Measurements from ENCODE around the gene HOXB5. TPM values are rescaled to one million over a fixed set of nuclear protein-coding genes. Genes with fewer than 3 reads are reported as not detected.

Gene HOXB5
- total RNA-seq, 1 experiment from 2014 or later: not detected

GRCh38 chr17:48576479-48577309 lies 16.9 kb downstream of the HOXB5 start:
- H2AFZ ChIP-seq (ENCODE audit: low read length): no peak overlapping the region
- H2BK120ac ChIP-seq (ENCODE audit: low read depth, low read length, poor library complexity, severe bottlenecking): no peak overlapping the region
- H3K4me1 Mint-ChIP-seq: peaks cover 2 to 28% of the 10 kb centered on the region in 2 experiments
- H3K4me1 ChIP-seq (ENCODE audit: insufficient read depth, low read length): no peaks in the 10 kb centered on the region
- H3K27me3 Mint-ChIP-seq (ENCODE audit: low read depth): peaks cover 38% of the 10 kb centered on the region
- no peaks in the 10 kb centered on the region for H4K20me1 ChIP-seq (ENCODE audit: control insufficient read depth, insufficient read depth, insufficient read length)
- no peak for DNase-seq
- no peaks in the 10 kb centered on the region for H3K79me2 ChIP-seq (ENCODE audit: insufficient read depth, low read length)
- no peaks in the 10 kb centered on the region; a peak in 1 of 7 replicates for H3K36me3 Mint-ChIP-seq (ENCODE audit: insufficient read depth in 1 of 3, low read depth in 3 of 3)
- H3K79me1 ChIP-seq (ENCODE audit: insufficient read depth, low read depth, low read length, poor library complexity, severe bottlenecking): no peaks in the 10 kb centered on the region
- no peak overlapping the region for H2BK15ac ChIP-seq (ENCODE audit: low read depth, low read length)
- no peak overlapping the region for H3K14ac ChIP-seq (ENCODE audit: insufficient read depth, low read length)
- TF ChIP-seq CTCF (conservative IDR thresholded peaks at IDR 0.05): no peak
- H3K9me3 Mint-ChIP-seq: peaks cover 7 to 17% of the 10 kb centered on the region in 2 experiments; a peak in 4 of 5 replicates
- H2BK20ac ChIP-seq (ENCODE audit: low read depth, low read length, poor library complexity, severe bottlenecking): no peak overlapping the region
- no peak overlapping the region for H3K56ac ChIP-seq (ENCODE audit: insufficient read length, low read depth, low read length)
- no peak overlapping the region for H4K91ac ChIP-seq (ENCODE audit: insufficient read length, low read depth, low read length)
- H3K27ac Mint-ChIP-seq: no peak overlapping the region
- no peak overlapping the region for H2AK5ac ChIP-seq (ENCODE audit: insufficient read length, low read length)
- no peaks in the 10 kb centered on the region for H3K23me2 ChIP-seq (ENCODE audit: insufficient read length, low read depth, low read length, poor library complexity, severe bottlenecking)
- H3K9ac ChIP-seq (ENCODE audit: extremely low read depth, insufficient read length, low read length): no peak overlapping the region
- H3T11ph ChIP-seq (ENCODE audit: low read length): no peak overlapping the region
- peaks cover 96% of the 10 kb centered on the region for H3K27me3 ChIP-seq (ENCODE audit: insufficient read depth, low read length)
- H2BK12ac ChIP-seq (ENCODE audit: insufficient read length, low read depth, low read length): no peak overlapping the region
- WGBS (ENCODE audit: extremely low coverage, insufficient read length, low lambda C conversion rate): no CpG with 5 or more reads among the region's 43 CpGs
- H3K4me3 Mint-ChIP-seq: no peak overlapping the region
- no peaks in the 10 kb centered on the region for H3K9me3 ChIP-seq (ENCODE audit: control insufficient read depth, low read depth, low read length)
- no peak overlapping the region for H3K23ac ChIP-seq (ENCODE audit: insufficient read length, low read depth, low read length)
- no peak overlapping the region for H3K18ac ChIP-seq (ENCODE audit: insufficient read length, low read depth, low read length)
- no peak overlapping the region for H4K8ac ChIP-seq (replicated peaks; ENCODE audit: insufficient read length, low read depth, low read length)
- H2BK5ac ChIP-seq (ENCODE audit: insufficient read length, low read length): no peak overlapping the region
- no peak overlapping the region for H3K4me2 ChIP-seq (ENCODE audit: insufficient read depth, insufficient read length, low read length)
- H3K4ac ChIP-seq (ENCODE audit: low read depth, low read length): no peak overlapping the region
- H3K27ac ChIP-seq (ENCODE audit: insufficient read length, low read depth, low read length): no peak overlapping the region
- H4K5ac ChIP-seq (ENCODE audit: insufficient read length, low read depth, low read length): no peak overlapping the region
